ENCODE measurements around the gene OSBPL7.

GRCh38 chr17:47812146-47812920 lies 9.3 kb downstream of the OSBPL7 start:
- TF ChIP-seq CTCF (IDR thresholded peaks at IDR 0.05) (no peak), POLR2A (IDR thresholded peaks at IDR 0.05) (no peak), EP300 (IDR thresholded peaks at IDR 0.05) (no peak)
